ENCODE measurements around the gene NHSL2. TPM values are rescaled to one million over a fixed set of nuclear protein-coding genes. Genes with fewer than 3 reads are reported as not detected.

Gene NHSL2
- polyA plus RNA-seq, 3 donors: 16.6 to 39.8 (median 22.8) TPM

GRCh38 chrX:72201836-72202536 is 291.3 kb downstream of the NHSL2 start:
- Mint-ChIP-seq H3K4me3 (no peak overlapping the region), H3K27me3 (ENCODE audit: low read depth in 3 of 3) (peaks cover 0 to 18% (median 0%) of the 10 kb centered on the region in 3 donors), H3K27ac (no peak overlapping the region), H3K9me3 (no peaks in the 10 kb centered on the region), H3K36me3 (peaks cover 26 to 32% of the 10 kb centered on the region in 2 donors), H3K4me1 (no peaks in the 10 kb centered on the region)
- Histone ChIP-seq H3K36me3 (replicated peaks in 1 of 2; ENCODE audit: control insufficient read depth in 1 of 2, insufficient read depth in 2 of 2, low read length in 2 of 2) (peaks cover 17 to 84% of the 10 kb centered on the region in 2 donors), H3K4me2 (replicated peaks; ENCODE audit: extremely low read depth, low read length, poor library complexity, severe bottlenecking) (no peak overlapping the region), H2AFZ (ENCODE audit: insufficient read depth, low read depth, low read length, poor library complexity, severe bottlenecking) (no peak overlapping the region), H3K9me3 (replicated peaks in 1 of 2; ENCODE audit: control insufficient read depth in 1 of 2, insufficient read depth in 1 of 2, low read length in 2 of 2) (no peaks in the 10 kb centered on the region), H3K27me3 (ENCODE audit: control insufficient read depth in 2 of 2, insufficient read depth in 2 of 2, low read length in 2 of 2) (peaks cover 0 to 3% of the 10 kb centered on the region in 2 donors), H3K4me1 (ENCODE audit: control insufficient read depth in 1 of 2, insufficient read depth in 2 of 2, low read length in 2 of 2) (no peaks in the 10 kb centered on the region), H4K20me1 (ENCODE audit: insufficient read depth, low read length) (no peaks in the 10 kb centered on the region), H3K79me2 (ENCODE audit: insufficient read depth, low read length) (no peaks in the 10 kb centered on the region), H3K4me3 (replicated peaks in 1 of 3; ENCODE audit: low read depth in 2 of 3, low read length in 3 of 3) (no peak overlapping the region), H3K27ac (ENCODE audit: low read depth in 1 of 2, low read length in 2 of 2) (no peak overlapping the region), H3K9ac (ENCODE audit: insufficient read depth, low read length, poor library complexity, severe bottlenecking) (no peak overlapping the region)
- no CpG with 5 or more reads among the region's 7 CpGs for WGBS (ENCODE audit: insufficient coverage)
- intact Hi-C loops (cut with micrococcal nuclease): no loop called here
- no peak for DNase-seq
- TF ChIP-seq CTCF (IDR thresholded peaks at IDR 0.05): no peak

Small RNA genes within 50 kb of the gene (small RNA-seq; reads per million reads assigned to genes)
- not detected for gene RNU6-1078P (ENCODE audit: insufficient read length, low read depth)

Other genes starting within 250 kb of the NHSL2 start
- gene CXorf49, start 192.6 kb upstream of the NHSL2 start, polyA plus RNA-seq: not detected
- gene CXorf49B, start 147.5 kb upstream of the NHSL2 start, polyA plus RNA-seq: not detected
- gene RTL5, start 221.1 kb downstream of the NHSL2 start, polyA plus RNA-seq: 1 to 10 TPM in 1 of 3 donors, under 1 TPM in 2; 0.24 to 4.9 (median 0.59) TPM